Measurements from ENCODE around the gene SLC15A5.

Gene SLC15A5

DNA sequence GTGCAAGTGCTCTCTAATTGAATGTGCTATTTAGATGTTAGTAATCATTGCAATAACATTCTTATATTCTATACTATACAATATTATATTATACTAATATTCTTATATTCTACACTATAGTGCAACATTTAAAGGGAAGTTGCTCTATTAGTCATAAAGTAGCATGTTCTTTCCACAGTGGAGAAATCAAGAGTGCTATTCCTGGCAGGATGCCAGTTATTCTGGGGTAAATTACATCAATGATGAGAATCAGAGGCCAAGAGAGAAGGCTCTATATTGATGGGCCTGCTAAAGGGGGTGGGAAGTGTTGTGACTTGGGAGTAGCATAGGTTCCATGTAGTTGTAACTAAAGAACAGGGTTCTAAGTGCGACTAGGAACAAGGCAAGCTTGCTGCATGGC lies 121.5 kb downstream of the SLC15A5 start:
- no peak overlapping the region for H2BK12ac ChIP-seq (ENCODE audit: low read length)
- H3K4me1 ChIP-seq (ENCODE audit: control insufficient read depth in 2 of 2, insufficient read depth in 1 of 2, low read depth in 1 of 2, low read length in 2 of 2) = no peaks in the 10 kb centered on the region
- no peaks in the 10 kb centered on the region for H3K9me3 ChIP-seq (replicated peaks in 1 of 2; ENCODE audit: control insufficient read depth in 2 of 2, insufficient read depth in 1 of 2, low read depth in 1 of 2, low read length in 2 of 2)
- no peaks in the 10 kb centered on the region for H3K27me3 ChIP-seq (ENCODE audit: control insufficient read depth in 3 of 3, insufficient read depth in 3 of 3, low read depth in 1 of 3, low read length in 3 of 3)
- no peak overlapping the region for H3K9ac ChIP-seq (ENCODE audit: low read depth, low read length, poor library complexity)
- H4K8ac ChIP-seq (ENCODE audit: low read depth, low read length) = no peak overlapping the region
- H3K36me3 ChIP-seq (replicated peaks in 1 of 2; ENCODE audit: control insufficient read depth in 2 of 2, insufficient read depth in 2 of 2, low read length in 2 of 2) = no peaks in the 10 kb centered on the region
- no peak overlapping the region for H4K91ac ChIP-seq (ENCODE audit: low read depth, low read length, poor library complexity)
- no peak overlapping the region for H3K27ac ChIP-seq (replicated peaks; ENCODE audit: low read length)
- WGBS, 2 donors (ENCODE audit: extremely low coverage in 2 of 2, insufficient read length in 2 of 2, insufficient replicate concordance in 1 of 2) = no CpG with 5 or more reads among the region's 1 CpG
- DNase-seq (ENCODE audit: low spot score) = no peak
- H3K4me2 ChIP-seq (ENCODE audit: insufficient read depth, low read length, poor library complexity, severe bottlenecking) = no peak overlapping the region
- H2AK5ac ChIP-seq (ENCODE audit: low read depth, low read length) = no peak overlapping the region
- no peak overlapping the region for H2BK120ac ChIP-seq (ENCODE audit: low read depth, low read length)
- no peak overlapping the region for H3K4me3 ChIP-seq (ENCODE audit: low read length in 2 of 2)
- no peak overlapping the region for H2BK5ac ChIP-seq (ENCODE audit: low read length)
- H3K18ac ChIP-seq (ENCODE audit: low read length) = no peak overlapping the region
- no peaks in the 10 kb centered on the region for H3K79me1 ChIP-seq (ENCODE audit: low read depth, low read length)
- no peak overlapping the region for H3K4ac ChIP-seq (ENCODE audit: low read length)
- no peak overlapping the region for H2BK15ac ChIP-seq (ENCODE audit: low read length)
- H3K14ac ChIP-seq (ENCODE audit: low read length) = no peak overlapping the region
- H2AFZ ChIP-seq (ENCODE audit: low read length) = no peak overlapping the region
- H3K23ac ChIP-seq (ENCODE audit: low read depth, low read length, poor library complexity) = no peak overlapping the region

DNA sequence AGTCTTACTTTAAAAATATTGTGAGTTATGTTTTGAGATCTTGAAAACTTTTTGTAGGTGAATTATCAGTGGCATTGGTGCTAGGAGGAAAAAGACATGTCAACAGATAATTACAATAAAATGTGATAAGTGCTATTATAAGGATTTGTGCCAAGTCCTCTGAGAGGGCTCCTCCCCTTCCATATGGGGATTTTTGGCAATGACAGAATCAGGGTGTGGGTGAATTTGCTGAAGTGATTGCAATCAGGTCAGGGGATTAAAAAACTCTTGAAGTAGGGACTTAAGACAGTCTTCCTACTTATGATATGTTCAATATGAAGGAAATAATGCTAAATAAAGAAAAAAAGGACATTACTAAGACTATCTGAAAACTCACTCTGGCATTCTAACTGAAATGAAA lies 122.5 kb downstream of the SLC15A5 start:
- Histone ChIP-seq H3K4ac (ENCODE audit: low read length) (no peak overlapping the region), H3K4me3 (ENCODE audit: low read length in 2 of 2) (no peak overlapping the region), H2BK120ac (ENCODE audit: low read depth, low read length) (no peak overlapping the region), H3K9ac (ENCODE audit: low read depth, low read length, poor library complexity) (no peak overlapping the region), H3K18ac (ENCODE audit: low read length) (no peak overlapping the region), H3K9me3 (replicated peaks in 1 of 2; ENCODE audit: control insufficient read depth in 2 of 2, insufficient read depth in 1 of 2, low read depth in 1 of 2, low read length in 2 of 2) (no peaks in the 10 kb centered on the region), H2BK15ac (ENCODE audit: low read length) (no peak overlapping the region), H2BK5ac (ENCODE audit: low read length) (no peak overlapping the region), H3K36me3 (replicated peaks in 1 of 2; ENCODE audit: control insufficient read depth in 2 of 2, insufficient read depth in 2 of 2, low read length in 2 of 2) (no peaks in the 10 kb centered on the region), H4K91ac (ENCODE audit: low read depth, low read length, poor library complexity) (no peak overlapping the region), H4K8ac (ENCODE audit: low read depth, low read length) (no peak overlapping the region), H2AFZ (ENCODE audit: low read length) (no peak overlapping the region), H3K79me1 (ENCODE audit: low read depth, low read length) (no peaks in the 10 kb centered on the region), H3K23ac (ENCODE audit: low read depth, low read length, poor library complexity) (no peak overlapping the region), H3K27me3 (ENCODE audit: control insufficient read depth in 3 of 3, insufficient read depth in 3 of 3, low read depth in 1 of 3, low read length in 3 of 3) (no peaks in the 10 kb centered on the region), H2BK12ac (ENCODE audit: low read length) (no peak overlapping the region), H3K4me2 (ENCODE audit: insufficient read depth, low read length, poor library complexity, severe bottlenecking) (no peak overlapping the region), H2AK5ac (ENCODE audit: low read depth, low read length) (no peak overlapping the region), H3K14ac (ENCODE audit: low read length) (no peak overlapping the region), H3K4me1 (ENCODE audit: control insufficient read depth in 2 of 2, insufficient read depth in 1 of 2, low read depth in 1 of 2, low read length in 2 of 2) (no peaks in the 10 kb centered on the region), H3K27ac (replicated peaks; ENCODE audit: low read length) (no peak overlapping the region)
- DNase-seq (ENCODE audit: low spot score) = no peak

DNA sequence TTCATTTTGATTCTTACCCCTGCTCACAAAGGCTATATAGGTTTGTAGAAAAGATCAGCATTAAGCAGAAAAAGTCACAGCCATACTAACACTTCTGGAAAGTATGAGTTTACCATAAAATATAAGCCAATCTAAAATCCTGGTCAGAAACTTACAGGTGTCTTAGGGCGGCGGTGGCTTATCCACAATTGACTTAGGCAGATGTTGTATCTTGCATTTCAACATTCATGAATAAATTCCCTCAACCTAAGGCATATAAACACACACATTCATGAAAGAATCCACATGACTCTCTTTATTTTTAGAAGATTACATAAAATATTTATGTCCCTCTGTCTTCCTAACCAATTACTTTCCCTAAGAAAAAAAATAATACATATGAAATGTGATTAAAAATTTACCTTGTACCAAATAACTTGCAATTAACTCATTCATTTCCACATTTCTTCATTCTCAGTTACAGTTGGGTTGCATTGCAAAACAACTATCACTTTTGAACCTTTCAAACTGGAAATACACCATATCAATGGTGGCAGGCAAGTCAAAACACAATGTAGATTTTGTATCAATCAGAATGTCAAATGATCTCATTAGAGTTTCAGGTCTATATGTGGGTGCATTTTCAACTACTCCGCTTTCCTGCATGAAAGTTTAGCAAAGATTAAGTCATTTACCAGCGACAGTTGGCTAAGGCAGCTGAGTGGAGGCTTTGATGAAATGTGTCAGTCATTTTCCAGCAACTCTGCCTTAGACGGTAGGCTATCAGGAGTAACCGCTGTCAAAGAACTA lies 124.4 kb downstream of the SLC15A5 start:
- H3K36me3 ChIP-seq (replicated peaks in 1 of 2; ENCODE audit: control insufficient read depth in 2 of 2, insufficient read depth in 2 of 2, low read length in 2 of 2) = no peaks in the 10 kb centered on the region
- no peak overlapping the region for H3K23ac ChIP-seq (ENCODE audit: low read depth, low read length, poor library complexity)
- H3K9me3 ChIP-seq (replicated peaks in 1 of 2; ENCODE audit: control insufficient read depth in 2 of 2, insufficient read depth in 1 of 2, low read depth in 1 of 2, low read length in 2 of 2) = no peaks in the 10 kb centered on the region
- no peak overlapping the region for H2BK5ac ChIP-seq (ENCODE audit: low read length)
- H3K4ac ChIP-seq (ENCODE audit: low read length) = no peak overlapping the region
- no peak overlapping the region for H2BK12ac ChIP-seq (ENCODE audit: low read length)
- H3K27me3 ChIP-seq (ENCODE audit: control insufficient read depth in 3 of 3, insufficient read depth in 3 of 3, low read depth in 1 of 3, low read length in 3 of 3) = no peaks in the 10 kb centered on the region
- DNase-seq (ENCODE audit: low spot score) = no peak
- H2BK15ac ChIP-seq (ENCODE audit: low read length) = no peak overlapping the region
- H3K27ac ChIP-seq (replicated peaks; ENCODE audit: low read length) = no peak overlapping the region
- no peak overlapping the region for H4K8ac ChIP-seq (ENCODE audit: low read depth, low read length)
- no peak overlapping the region for H3K4me3 ChIP-seq (ENCODE audit: low read length in 2 of 2)
- no peak overlapping the region for H4K91ac ChIP-seq (ENCODE audit: low read depth, low read length, poor library complexity)
- no peak overlapping the region for H2AK5ac ChIP-seq (ENCODE audit: low read depth, low read length)
- no peak overlapping the region for H3K9ac ChIP-seq (ENCODE audit: low read depth, low read length, poor library complexity)
- H3K4me2 ChIP-seq (ENCODE audit: insufficient read depth, low read length, poor library complexity, severe bottlenecking) = no peak overlapping the region
- no peak overlapping the region for H3K14ac ChIP-seq (ENCODE audit: low read length)
- H2BK120ac ChIP-seq (ENCODE audit: low read depth, low read length) = no peak overlapping the region
- H3K18ac ChIP-seq (ENCODE audit: low read length) = no peak overlapping the region
- H3K4me1 ChIP-seq (ENCODE audit: control insufficient read depth in 2 of 2, insufficient read depth in 1 of 2, low read depth in 1 of 2, low read length in 2 of 2) = no peaks in the 10 kb centered on the region
- H3K79me1 ChIP-seq (ENCODE audit: low read depth, low read length) = no peaks in the 10 kb centered on the region
- no CpG with 5 or more reads among the region's 6 CpGs for WGBS, 2 donors (ENCODE audit: extremely low coverage in 2 of 2, insufficient read length in 2 of 2, insufficient replicate concordance in 1 of 2)
- no peak overlapping the region for H2AFZ ChIP-seq (ENCODE audit: low read length)

DNA sequence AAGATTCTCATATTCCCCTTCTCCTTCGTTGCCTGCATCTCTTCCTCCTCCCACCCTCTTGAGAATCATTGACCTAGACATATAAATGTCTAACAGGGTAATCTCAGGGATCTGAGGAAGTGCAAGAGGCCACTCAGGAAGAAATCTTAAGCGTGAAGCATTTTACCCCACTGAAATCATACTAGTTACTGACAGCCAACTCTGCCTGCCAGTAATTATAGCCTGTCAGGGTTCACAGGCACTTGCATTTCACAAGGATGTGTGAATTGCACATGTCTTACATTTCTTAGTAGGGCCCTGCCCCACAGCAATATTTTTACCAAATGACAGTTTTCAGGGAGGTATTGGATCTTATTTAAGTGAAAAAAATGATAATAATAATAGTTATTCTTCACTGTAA lies 127.2 kb downstream of the SLC15A5 start:
- no peak for DNase-seq (ENCODE audit: low spot score)

More for the DNA sequence above, 127.2 kb downstream of the SLC15A5 start:
- Histone ChIP-seq H2BK15ac (ENCODE audit: low read length) (no peak overlapping the region), H4K91ac (ENCODE audit: low read depth, low read length, poor library complexity) (no peak overlapping the region), H3K27me3 (ENCODE audit: control insufficient read depth in 3 of 3, insufficient read depth in 3 of 3, low read depth in 1 of 3, low read length in 3 of 3) (no peaks in the 10 kb centered on the region), H3K4me1 (ENCODE audit: control insufficient read depth in 2 of 2, insufficient read depth in 1 of 2, low read depth in 1 of 2, low read length in 2 of 2) (no peaks in the 10 kb centered on the region), H3K36me3 (replicated peaks in 1 of 2; ENCODE audit: control insufficient read depth in 2 of 2, insufficient read depth in 2 of 2, low read length in 2 of 2) (no peaks in the 10 kb centered on the region), H2AFZ (ENCODE audit: low read length) (no peak overlapping the region), H2BK120ac (ENCODE audit: low read depth, low read length) (no peak overlapping the region), H3K18ac (ENCODE audit: low read length) (no peak overlapping the region), H3K4ac (ENCODE audit: low read length) (no peak overlapping the region), H4K8ac (ENCODE audit: low read depth, low read length) (no peak overlapping the region), H2BK5ac (ENCODE audit: low read length) (no peak overlapping the region), H2AK5ac (ENCODE audit: low read depth, low read length) (no peak overlapping the region), H3K14ac (ENCODE audit: low read length) (no peak overlapping the region), H3K4me3 (ENCODE audit: low read length in 2 of 2) (no peak overlapping the region), H3K9ac (ENCODE audit: low read depth, low read length, poor library complexity) (no peak overlapping the region), H3K9me3 (replicated peaks in 1 of 2; ENCODE audit: control insufficient read depth in 2 of 2, insufficient read depth in 1 of 2, low read depth in 1 of 2, low read length in 2 of 2) (no peaks in the 10 kb centered on the region), H3K79me1 (ENCODE audit: low read depth, low read length) (no peaks in the 10 kb centered on the region), H3K23ac (ENCODE audit: low read depth, low read length, poor library complexity) (no peak overlapping the region), H3K4me2 (ENCODE audit: insufficient read depth, low read length, poor library complexity, severe bottlenecking) (no peak overlapping the region), H3K27ac (replicated peaks; ENCODE audit: low read length) (no peak overlapping the region), H2BK12ac (ENCODE audit: low read length) (no peak overlapping the region)
- whole genome bisulfite sequencing, 2 donors (ENCODE audit: extremely low coverage in 2 of 2, insufficient read length in 2 of 2, insufficient replicate concordance in 1 of 2) = no CpG with 5 or more reads among the region's 2 CpGs

All from neuronal stem cell (in vitro differentiated cells).